ENCODE results near the gene TESPA1. TPM values are rescaled to one million over a fixed set of nuclear protein-coding genes. Genes with fewer than 3 reads are reported as not detected.

TESPA1 gene
- total RNA-seq, 1 experiment from 2014 or later = 0.51 TPM

DNA sequence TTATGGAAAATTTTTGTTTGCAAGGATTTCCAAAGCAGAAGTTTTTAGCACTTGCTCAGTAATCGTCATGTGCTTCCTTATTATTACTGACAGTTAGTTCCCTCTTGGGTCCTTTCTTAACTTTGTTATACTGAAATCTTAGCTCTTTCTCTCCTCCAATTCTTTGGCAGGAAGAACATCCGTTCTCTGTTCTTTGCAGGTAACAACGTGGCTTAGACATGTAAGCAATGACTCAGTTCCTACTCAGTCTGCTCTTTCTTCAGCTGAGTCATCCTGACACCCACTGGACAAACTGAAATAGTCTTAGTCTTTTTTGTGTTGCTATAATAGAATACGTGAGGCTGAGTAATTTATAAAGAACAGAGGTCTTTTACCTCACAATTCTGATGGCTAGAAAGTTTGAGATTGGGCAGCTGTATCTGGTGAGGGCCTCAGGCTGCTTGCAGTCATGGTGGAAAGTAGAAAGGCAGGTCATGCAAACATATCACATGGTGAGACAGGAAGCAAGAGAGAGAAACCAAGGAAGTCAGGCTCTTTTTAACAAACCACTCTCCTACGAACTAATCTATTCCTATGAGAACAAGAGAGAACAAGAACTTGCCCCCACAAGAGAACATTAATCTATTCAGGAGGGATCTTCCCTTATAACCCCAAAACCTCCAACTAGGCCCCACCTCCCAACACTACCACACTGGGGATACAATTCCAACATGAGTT lies 49.2 kb downstream of the TESPA1 start:
- no peaks in the 10 kb centered on the region for H3K9me3 ChIP-seq (ENCODE audit: control insufficient read depth, insufficient read depth, low read depth, low read length)
- in situ Hi-C loops (cut with HindIII; ENCODE audit: low pct_unique_long_range_greater_than_20kb, low sequenced_read_pairs) = no loop called here
- DNase-seq (ENCODE audit: low read depth, low spot score) = peak; percentile 64
- ChIA-PET POLR2A (no interaction called here), CTCF (no interaction called here)
- intact Hi-C loops (cut with micrococcal nuclease; ENCODE audit: unreplicated experiment) = no loop called here
- TF ChIP-seq, protein P1, sequence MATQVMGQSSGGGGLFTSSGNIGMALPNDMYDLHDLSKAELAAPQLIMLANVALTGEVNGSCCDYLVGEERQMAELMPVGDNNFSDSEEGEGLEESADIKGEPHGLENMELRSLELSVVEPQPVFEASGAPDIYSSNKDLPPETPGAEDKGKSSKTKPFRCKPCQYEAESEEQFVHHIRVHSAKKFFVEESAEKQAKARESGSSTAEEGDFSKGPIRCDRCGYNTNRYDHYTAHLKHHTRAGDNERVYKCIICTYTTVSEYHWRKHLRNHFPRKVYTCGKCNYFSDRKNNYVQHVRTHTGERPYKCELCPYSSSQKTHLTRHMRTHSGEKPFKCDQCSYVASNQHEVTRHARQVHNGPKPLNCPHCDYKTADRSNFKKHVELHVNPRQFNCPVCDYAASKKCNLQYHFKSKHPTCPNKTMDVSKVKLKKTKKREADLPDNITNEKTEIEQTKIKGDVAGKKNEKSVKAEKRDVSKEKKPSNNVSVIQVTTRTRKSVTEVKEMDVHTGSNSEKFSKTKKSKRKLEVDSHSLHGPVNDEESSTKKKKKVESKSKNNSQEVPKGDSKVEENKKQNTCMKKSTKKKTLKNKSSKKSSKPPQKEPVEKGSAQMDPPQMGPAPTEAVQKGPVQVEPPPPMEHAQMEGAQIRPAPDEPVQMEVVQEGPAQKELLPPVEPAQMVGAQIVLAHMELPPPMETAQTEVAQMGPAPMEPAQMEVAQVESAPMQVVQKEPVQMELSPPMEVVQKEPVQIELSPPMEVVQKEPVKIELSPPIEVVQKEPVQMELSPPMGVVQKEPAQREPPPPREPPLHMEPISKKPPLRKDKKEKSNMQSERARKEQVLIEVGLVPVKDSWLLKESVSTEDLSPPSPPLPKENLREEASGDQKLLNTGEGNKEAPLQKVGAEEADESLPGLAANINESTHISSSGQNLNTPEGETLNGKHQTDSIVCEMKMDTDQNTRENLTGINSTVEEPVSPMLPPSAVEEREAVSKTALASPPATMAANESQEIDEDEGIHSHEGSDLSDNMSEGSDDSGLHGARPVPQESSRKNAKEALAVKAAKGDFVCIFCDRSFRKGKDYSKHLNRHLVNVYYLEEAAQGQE (IDR thresholded peaks at IDR 0.05; ENCODE audit: insufficient read depth in 1 of 2, low read depth in 2 of 2, low read length in 1 of 2) = no peak
- no peak for TF ChIP-seq POLR2AphosphoS5 (IDR thresholded peaks at IDR 0.05; ENCODE audit: low read depth, low read length)
- no peak for TF ChIP-seq SIN3A (IDR thresholded peaks at IDR 0.05; ENCODE audit: borderline replicate concordance, insufficient read depth, low read depth, low read length)
- no peak for TF ChIP-seq TCF7L2 (IDR thresholded peaks at IDR 0.05; ENCODE audit: low read depth, low read length)
- TF ChIP-seq, protein P2, sequence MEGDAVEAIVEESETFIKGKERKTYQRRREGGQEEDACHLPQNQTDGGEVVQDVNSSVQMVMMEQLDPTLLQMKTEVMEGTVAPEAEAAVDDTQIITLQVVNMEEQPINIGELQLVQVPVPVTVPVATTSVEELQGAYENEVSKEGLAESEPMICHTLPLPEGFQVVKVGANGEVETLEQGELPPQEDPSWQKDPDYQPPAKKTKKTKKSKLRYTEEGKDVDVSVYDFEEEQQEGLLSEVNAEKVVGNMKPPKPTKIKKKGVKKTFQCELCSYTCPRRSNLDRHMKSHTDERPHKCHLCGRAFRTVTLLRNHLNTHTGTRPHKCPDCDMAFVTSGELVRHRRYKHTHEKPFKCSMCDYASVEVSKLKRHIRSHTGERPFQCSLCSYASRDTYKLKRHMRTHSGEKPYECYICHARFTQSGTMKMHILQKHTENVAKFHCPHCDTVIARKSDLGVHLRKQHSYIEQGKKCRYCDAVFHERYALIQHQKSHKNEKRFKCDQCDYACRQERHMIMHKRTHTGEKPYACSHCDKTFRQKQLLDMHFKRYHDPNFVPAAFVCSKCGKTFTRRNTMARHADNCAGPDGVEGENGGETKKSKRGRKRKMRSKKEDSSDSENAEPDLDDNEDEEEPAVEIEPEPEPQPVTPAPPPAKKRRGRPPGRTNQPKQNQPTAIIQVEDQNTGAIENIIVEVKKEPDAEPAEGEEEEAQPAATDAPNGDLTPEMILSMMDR (IDR thresholded peaks at IDR 0.05) = no peak
- H3K27me3 ChIP-seq (ENCODE audit: control insufficient read depth, insufficient read depth, low read length) = no peaks in the 10 kb centered on the region
- no peaks in the 10 kb centered on the region for H3K4me1 ChIP-seq (ENCODE audit: control insufficient read depth, insufficient read depth, low read length)
- H3K36me3 ChIP-seq (ENCODE audit: control insufficient read depth, insufficient read depth, low read length) = no peaks in the 10 kb centered on the region
- H3K27ac ChIP-seq (ENCODE audit: low read length) = no peak overlapping the region
- peak; percentile 71; the same call in 1 of the 2 replicates for ATAC-seq
- H3K4me3 ChIP-seq (ENCODE audit: low read depth in 2 of 2, low read length in 2 of 2) = no peak overlapping the region
- no TSS peak for BruUV-seq (replicated peaks)

DNA sequence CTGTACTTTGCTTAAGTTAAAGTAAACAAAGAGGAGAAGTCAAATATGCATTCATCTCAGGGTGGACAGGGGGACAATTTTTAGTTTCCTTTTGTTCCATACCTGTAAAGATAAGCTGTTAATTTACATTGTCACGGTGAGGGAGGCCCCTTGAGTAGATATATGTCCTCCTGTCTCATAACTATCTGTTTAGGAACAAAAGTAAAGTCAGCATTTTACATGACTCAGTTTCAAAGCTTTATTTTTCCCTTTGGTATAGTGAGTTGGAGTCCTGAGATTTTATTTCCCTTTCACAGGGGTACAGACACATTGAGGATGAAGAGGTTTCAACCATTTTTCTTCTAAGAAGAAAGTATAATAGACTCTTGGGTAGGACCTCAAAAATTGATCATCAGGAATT lies 50.1 kb downstream of the TESPA1 start:
- H3K4me1 ChIP-seq (ENCODE audit: control insufficient read depth, insufficient read depth, low read length) = no peaks in the 10 kb centered on the region
- BruUV-seq (replicated peaks) = no TSS peak
- in situ Hi-C loops (cut with HindIII; ENCODE audit: low pct_unique_long_range_greater_than_20kb, low sequenced_read_pairs) = no loop called here
- H3K9me3 ChIP-seq (ENCODE audit: control insufficient read depth, insufficient read depth, low read depth, low read length) = peaks cover 4% of the 10 kb centered on the region; the same call in 1 of the 2 replicates
- H3K27ac ChIP-seq (ENCODE audit: low read length) = no peak overlapping the region
- ChIA-PET POLR2A (no interaction called here), CTCF (no interaction called here)
- no peaks in the 10 kb centered on the region for H3K36me3 ChIP-seq (ENCODE audit: control insufficient read depth, insufficient read depth, low read length)
- ATAC-seq (no peak), DNase-seq (ENCODE audit: low read depth, low spot score) (no peak)
- H3K4me3 ChIP-seq (ENCODE audit: low read depth in 2 of 2, low read length in 2 of 2) = no peak overlapping the region
- intact Hi-C loops (cut with micrococcal nuclease; ENCODE audit: unreplicated experiment) = no loop called here
- no peaks in the 10 kb centered on the region for H3K27me3 ChIP-seq (ENCODE audit: control insufficient read depth, insufficient read depth, low read length)
- TF ChIP-seq TCF7L2 (IDR thresholded peaks at IDR 0.05; ENCODE audit: low read depth, low read length) (no peak), SIN3A (IDR thresholded peaks at IDR 0.05; ENCODE audit: borderline replicate concordance, insufficient read depth, low read depth, low read length) (no peak), POLR2AphosphoS5 (IDR thresholded peaks at IDR 0.05; ENCODE audit: low read depth, low read length) (no peak)
- TF ChIP-seq, protein P2 (IDR thresholded peaks at IDR 0.05) = no peak
- TF ChIP-seq, protein P1 (IDR thresholded peaks at IDR 0.05; ENCODE audit: insufficient read depth in 1 of 2, low read depth in 2 of 2, low read length in 1 of 2) = no peak
